ENCODE data around the gene STX1A. TPM values are rescaled to one million over a fixed set of nuclear protein-coding genes. Genes with fewer than 3 reads are reported as not detected.

STX1A gene
- total RNA-seq, 4 donors from 2014 or later = 3.6 to 10.4 (median 4.8) TPM

- no peak for TF ChIP-seq CTCF (IDR thresholded peaks at IDR 0.05)
- ATAC-seq (ENCODE audit: low FRiP score) (no peak), DNase-seq (ENCODE audit: low spot score) (no peak)
Measured at GRCh38 chr7:73740212-73740611, 20.7 kb upstream of the STX1A start.

DNA sequence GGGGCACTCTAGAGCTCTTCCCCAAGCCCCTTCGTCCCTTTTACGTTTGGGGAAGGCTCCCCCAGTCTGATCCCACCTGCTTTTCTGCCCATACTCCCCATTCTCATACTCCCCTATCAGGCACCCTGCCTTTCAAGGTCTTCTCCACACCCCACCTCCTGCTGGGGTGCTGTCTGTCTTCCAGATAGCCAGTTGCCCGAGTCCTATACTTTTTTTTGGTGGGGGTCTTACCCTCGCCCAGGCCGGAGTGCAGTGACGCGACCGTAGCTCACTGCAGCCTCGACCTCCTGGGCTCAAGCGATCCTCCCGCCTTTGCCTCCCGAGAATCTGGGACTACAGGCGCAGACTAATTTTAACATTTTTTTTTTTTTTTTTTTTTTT is 19.9 kb upstream of the STX1A start:
- ATAC-seq (ENCODE audit: low FRiP score) (no peak), DNase-seq (ENCODE audit: low spot score) (no peak)
- no peak for TF ChIP-seq CTCF (IDR thresholded peaks at IDR 0.05)

DNA sequence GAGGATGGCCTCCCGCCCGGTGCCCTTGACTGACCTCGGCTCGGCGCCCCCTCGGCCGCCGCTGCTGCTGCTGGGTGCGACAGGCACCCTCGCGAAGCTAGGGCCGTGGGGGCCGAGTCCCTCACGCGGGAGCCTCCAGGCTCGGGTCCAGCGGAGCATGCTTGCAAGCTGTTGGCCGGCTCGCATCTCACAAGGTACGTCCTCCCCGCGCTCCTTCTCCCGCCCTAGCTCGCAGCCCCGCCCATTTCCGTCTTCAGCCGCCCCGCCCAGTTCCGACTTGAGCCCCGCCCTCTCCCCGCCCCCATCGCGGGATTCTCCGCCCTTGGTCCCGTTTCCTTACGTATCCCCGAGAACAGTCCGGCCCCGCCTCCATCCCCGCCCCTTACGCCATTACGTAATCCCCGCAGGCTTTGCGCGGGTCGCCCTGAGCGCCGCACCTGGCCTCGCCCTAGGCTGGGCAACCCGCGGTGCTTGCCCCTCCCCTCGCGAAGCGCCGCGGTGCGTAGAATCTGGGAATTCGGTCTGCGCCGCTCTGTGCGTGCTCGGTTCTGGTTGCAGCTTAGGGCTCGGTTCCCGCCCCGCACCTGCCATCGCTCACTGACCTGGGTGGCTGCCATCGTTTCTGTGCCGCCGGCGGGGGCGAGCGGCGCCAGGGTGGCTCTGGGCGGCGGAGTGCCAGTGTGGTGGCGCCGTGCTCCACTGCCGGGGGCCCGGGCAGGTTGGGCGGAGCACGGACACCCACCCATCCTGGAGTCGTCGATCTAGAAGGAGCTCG is 19.3 kb upstream of the STX1A start, which contains the start of gene ABHD11:
Gene ABHD11, minus strand, starts transcription at position 191 of the 775 bp plus-strand sequence. Its CDS starts 32 bp downstream, at position 159.
- TF ChIP-seq CTCF (IDR thresholded peaks at IDR 0.05) = no peak
- DNase-seq (ENCODE audit: low spot score) = peak; percentile 96

GRCh38 chr7:73738220-73738611 is 18.7 kb upstream of the STX1A start:
- ATAC-seq (ENCODE audit: low FRiP score) (no peak), DNase-seq (ENCODE audit: low spot score) (peak; percentile 51)
- no peak for TF ChIP-seq CTCF (IDR thresholded peaks at IDR 0.05)

More for the DNA sequence above, 19.3 kb upstream of the STX1A start, which contains the start of gene ABHD11:
- ATAC-seq (ENCODE audit: low FRiP score) = peak; percentile 92

- ATAC-seq (ENCODE audit: low FRiP score) = no peak
Measured at GRCh38 chr7:73737491-73738219, 18.2 kb upstream of the STX1A start.

GRCh38 chr7:73736885-73737284 is 17.4 kb upstream of the STX1A start:
- DNase-seq (ENCODE audit: low spot score) (no peak), ATAC-seq (ENCODE audit: low FRiP score) (no peak)
- no peak for TF ChIP-seq CTCF (IDR thresholded peaks at IDR 0.05)

More at GRCh38 chr7:73737491-73738219, 18.2 kb upstream of the STX1A start:
- DNase-seq (ENCODE audit: low spot score) = no peak
- no peak for TF ChIP-seq CTCF (IDR thresholded peaks at IDR 0.05)

Measured in omental fat pad (tissue), 4 donors.